HG03469 (cell line): Measurements from ENCODE around the gene CUL3.

ENCODE experiments used
- ATAC-seq: cut with Tn5 transposase; IDR thresholded peaks from one replicate; pipeline ENCODE4 v1.9.1; 2021; ENCODE audit warnings: mild to moderate bottlenecking, moderate library complexity, moderate number of reproducible peaks; ENCODE audit not compliant: unreplicated experiment

The CUL3 gene

DNA sequence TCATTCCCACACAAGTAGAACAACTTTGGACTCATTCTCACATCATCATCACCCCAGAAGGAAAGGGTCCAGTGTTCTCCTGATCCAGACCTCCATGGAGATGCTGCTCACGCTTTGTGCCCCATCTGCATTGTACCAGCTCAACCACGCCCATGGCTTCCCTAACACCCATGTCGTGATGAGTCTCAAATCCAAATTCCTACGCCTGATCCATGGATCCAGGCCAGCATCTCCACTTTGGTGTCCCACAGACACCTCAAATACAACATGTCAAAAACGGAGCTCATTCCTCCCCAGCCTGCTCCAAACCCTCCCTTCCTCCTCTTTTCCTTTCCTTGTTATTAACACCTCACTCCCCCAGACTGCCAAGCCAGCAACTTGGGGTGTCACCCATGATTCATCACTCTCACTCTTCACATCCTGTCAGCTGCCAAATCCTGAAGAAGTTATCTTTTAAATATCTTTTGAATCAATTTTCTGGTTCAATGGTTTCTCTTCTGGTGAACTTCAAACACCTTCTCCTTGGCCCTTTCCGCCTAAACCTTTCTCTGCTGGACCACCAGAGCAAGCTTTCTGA, 153.1 kb downstream of the CUL3 start:
- no peak for ATAC-seq

DNA sequence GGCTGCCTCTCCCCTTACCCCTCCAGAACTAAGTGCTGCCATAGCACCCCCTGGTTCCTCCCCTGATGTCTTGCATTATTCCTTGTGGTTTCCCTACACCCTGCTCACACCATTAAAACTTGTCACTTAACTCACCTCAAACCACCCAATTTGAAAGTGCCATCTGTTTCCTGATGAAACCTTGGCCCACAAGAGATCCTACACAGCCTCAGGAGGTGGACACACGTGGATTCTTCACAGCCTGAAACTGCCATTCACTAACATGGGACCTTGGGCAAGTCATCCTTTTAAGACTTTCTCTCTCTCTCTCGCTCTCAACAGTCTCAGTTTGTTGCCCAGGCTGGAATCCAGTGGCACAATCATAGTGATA, 155.7 kb downstream of the CUL3 start:
- no peak for ATAC-seq

DNA sequence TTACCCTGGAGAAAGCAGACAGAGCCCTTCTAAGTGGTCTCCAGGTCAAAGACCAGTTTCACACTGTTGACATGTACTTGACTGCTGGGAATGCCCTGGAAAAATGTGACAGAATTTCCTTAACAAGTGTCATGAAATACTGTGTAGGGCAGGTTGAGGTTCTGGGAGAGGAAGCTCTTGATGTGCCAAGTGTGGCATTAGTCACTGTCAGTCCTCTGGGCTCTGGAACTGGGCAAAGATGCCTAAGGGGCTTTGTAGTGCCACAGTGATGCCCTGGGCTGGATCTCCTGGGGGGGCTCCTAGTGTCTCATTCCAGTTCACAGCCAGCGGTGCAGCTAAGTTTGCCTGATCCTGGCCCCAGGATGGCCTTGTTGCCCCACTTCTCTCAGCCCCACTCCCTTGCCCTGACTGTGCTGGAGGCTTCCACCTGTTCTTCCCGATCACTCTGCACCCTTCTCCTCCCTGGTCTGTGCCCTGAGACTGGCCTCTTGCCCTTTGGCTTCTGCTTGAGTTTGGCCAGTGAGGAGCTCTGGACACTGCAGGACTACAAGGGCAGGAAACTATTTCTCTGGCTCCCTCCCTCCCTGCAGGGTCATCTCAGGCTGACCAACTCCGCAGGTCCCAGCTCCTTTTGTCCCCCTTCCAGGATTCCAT, 156.2 kb downstream of the CUL3 start:
- no peak for ATAC-seq

DNA sequence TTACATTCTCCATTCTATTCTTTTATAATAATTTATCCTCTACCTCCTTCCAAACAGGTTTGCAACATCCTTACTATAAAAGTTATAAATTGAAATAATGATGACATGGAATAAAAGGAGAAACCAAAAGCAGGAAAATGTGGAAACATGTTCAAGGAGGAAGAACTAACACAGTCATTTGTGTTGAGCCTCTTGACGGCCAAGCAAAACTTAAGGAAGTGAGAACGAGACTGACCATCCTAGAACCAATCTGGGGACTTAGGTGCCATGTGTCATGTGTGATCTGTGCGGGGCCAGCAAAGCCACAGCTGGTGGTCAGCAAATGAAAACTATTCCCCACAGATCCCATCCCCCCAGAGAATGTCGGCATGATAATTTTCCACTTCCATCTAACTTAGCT, 157.7 kb downstream of the CUL3 start:
- no peak for ATAC-seq

DNA sequence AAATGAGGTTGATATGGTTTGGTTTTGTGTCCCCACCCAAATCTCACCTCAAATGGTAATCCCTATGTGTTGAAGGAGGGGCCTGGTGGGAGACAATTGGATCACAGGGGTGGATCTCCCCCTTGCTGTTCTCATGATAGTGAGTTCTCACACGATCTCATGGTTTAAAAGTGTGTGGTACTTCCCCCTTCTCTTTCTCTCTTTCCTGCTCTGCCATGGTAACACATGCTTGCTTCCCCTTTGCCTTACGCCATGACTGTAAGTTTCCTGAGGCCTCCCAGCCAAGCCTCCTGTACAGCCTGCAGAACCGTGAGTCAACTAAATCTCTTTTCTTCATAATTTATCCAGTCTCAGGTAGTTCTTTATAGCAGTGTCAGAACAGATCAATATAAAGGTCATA, 158.5 kb downstream of the CUL3 start:
- ATAC-seq = no peak

DNA sequence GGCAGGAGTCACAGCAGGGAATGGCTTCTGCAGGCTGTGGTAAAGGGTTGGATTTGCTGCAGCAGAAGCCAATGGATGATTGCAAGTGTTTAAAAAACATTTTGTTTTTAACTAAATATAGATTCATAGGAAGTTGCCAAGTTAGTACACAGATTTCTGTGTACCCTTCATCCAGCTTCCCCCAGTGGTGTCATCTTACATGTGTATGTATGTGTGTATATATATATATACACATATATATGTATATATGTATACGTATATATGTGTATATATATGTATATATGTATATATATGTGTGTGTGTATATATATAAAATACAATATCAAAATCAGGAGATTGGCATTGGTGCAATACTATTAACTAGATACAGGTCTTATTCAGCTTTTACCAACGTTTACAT, 164.1 kb downstream of the CUL3 start:
- ATAC-seq = no peak
